HepG2 (cell line): ENCODE data around the gene ATP23. TPM values are rescaled to one million over a fixed set of nuclear protein-coding genes. Genes with fewer than 3 reads are reported as not detected.

Experiments
- EP300 ChIP-seq, 3 experiments: sonication (generic) in 1 of 3; formaldehyde crosslinking in 1 of 3; IDR thresholded peaks; 2 replicates each; pipeline versions ENCODE4 v1.5.1 to v1.6.1; 2011 to 2020; ENCODE audit warnings: low read depth in 2 of 3, low read length in 2 of 3, borderline replicate concordance in 1 of 3, improper control_type of control experiment in 1 of 3, mild to moderate bottlenecking in 1 of 3, missing genetic modification reagents in 1 of 3, moderate library complexity in 1 of 3
- HIVEP1 ChIP-seq: sonication (generic); formaldehyde crosslinking; IDR thresholded peaks from 2 replicates; pipeline ENCODE4 v1.4.0; 2020; ENCODE audit warnings: mild to moderate bottlenecking, missing genetic modification reagents
- MAF1 ChIP-seq: sonication (generic); formaldehyde crosslinking; IDR thresholded peaks from 2 replicates; pipeline ENCODE4 v1.5.0; 2020; ENCODE audit warnings: missing genetic modification reagents, borderline replicate concordance
- NR2F6 ChIP-seq, 2 experiments: IDR thresholded peaks; 2 replicates each; pipeline ENCODE4 v1.6.1; 2016; ENCODE audit warnings: antibody characterized with exemption in 1 of 2, mild to moderate bottlenecking in 1 of 2
- PHF5A ChIP-seq: IDR thresholded peaks from one replicate; pipeline ENCODE4 v1.6.1; 2018; ENCODE audit warnings: low read depth, missing genetic modification reagents; ENCODE audit not compliant: unreplicated experiment
- RCOR2 ChIP-seq: IDR thresholded peaks from 2 replicates; pipeline ENCODE4 v1.6.1; 2016; ENCODE audit warnings: missing biosample characterization, missing genetic modification reagents
- SIX4 ChIP-seq: sonication (generic); formaldehyde crosslinking; IDR thresholded peaks from 2 replicates; pipeline ENCODE4 v1.4.0; 2020; ENCODE audit warnings: missing genetic modification reagents
- SMAD1 ChIP-seq: sonication (generic); formaldehyde crosslinking; IDR thresholded peaks from 2 replicates; pipeline ENCODE4 v1.4.0; 2020; ENCODE audit warnings: missing genetic modification reagents, low read depth, mild to moderate bottlenecking, borderline replicate concordance
- SP4 ChIP-seq: sonication (generic); formaldehyde crosslinking; IDR thresholded peaks from 2 replicates; pipeline ENCODE4 v1.8.1; 2023; ENCODE audit warnings: mild to moderate bottlenecking, missing genetic modification reagents
- SRF ChIP-seq: IDR thresholded peaks from 2 replicates; pipeline ENCODE4 v1.6.1; 2011; ENCODE audit warnings: mild to moderate bottlenecking, low read depth, low read length, moderate library complexity
- ZFYVE20 ChIP-seq: sonication (generic); formaldehyde crosslinking; IDR thresholded peaks from 2 replicates; pipeline ENCODE4 v1.8.0; 2023; ENCODE audit warnings: low read depth, mild to moderate bottlenecking, moderate library complexity, missing genetic modification reagents, borderline replicate concordance
- ZIK1 ChIP-seq: sonication (generic); formaldehyde crosslinking; IDR thresholded peaks from 2 replicates; pipeline ENCODE4 v1.5.0; 2020; ENCODE audit warnings: mild to moderate bottlenecking, low read depth, missing genetic modification reagents, borderline replicate concordance
- ZNF10 ChIP-seq: sonication (generic); formaldehyde crosslinking; IDR thresholded peaks from 2 replicates; pipeline ENCODE4 v1.4.0; 2020; ENCODE audit warnings: mild to moderate bottlenecking, low read depth, missing genetic modification reagents, borderline replicate concordance
- ZNF235 ChIP-seq: sonication (generic); formaldehyde crosslinking; IDR thresholded peaks from 2 replicates; pipeline ENCODE4 v1.8.1; 2023; ENCODE audit warnings: mild to moderate bottlenecking, missing genetic modification reagents, borderline replicate concordance
- ZNF24 ChIP-seq: fragments of 450-650 bp; IDR thresholded peaks from 2 replicates; pipeline ENCODE4 v1.6.1; 2017; ENCODE audit warnings: antibody characterized with exemption, mild to moderate bottlenecking
- ZNF678 ChIP-seq: sonication (generic); formaldehyde crosslinking; IDR thresholded peaks from 2 replicates; pipeline ENCODE4 v1.4.0; 2020; ENCODE audit warnings: mild to moderate bottlenecking, missing genetic modification reagents
- ZNF75D ChIP-seq: sonication (generic); formaldehyde crosslinking; IDR thresholded peaks from 2 replicates; pipeline ENCODE4 v1.8.1; 2023; ENCODE audit warnings: missing genetic modification reagents, mild to moderate bottlenecking, borderline replicate concordance
- polyA plus RNA-seq, 8 experiments: library from polyadenylated mRNA; depleted of rRNA in 3 of 8; stranded (reverse) in 7 of 8; unstranded in 1 of 8; fragments of >200 nt; fragmentation: Illumina TruSeq in 4 of 8; extraction: Trizol in 4 of 8; gene quantifications; 2 replicates each; pipeline versions ENCODE4 v1.2.1 to v1.2.3, GENCODE V29; 2011 to 2016; ENCODE audit warnings: low read depth in 4 of 8, missing spikeins in 1 of 8, mixed read lengths in 1 of 8; ENCODE audit not compliant: insufficient read depth in 1 of 8
- total RNA-seq, 5 experiments: library from RNA; depleted of rRNA; stranded (reverse); fragments of >200 nt; fragmentation: Illumina TruSeq; extraction: Trizol; gene quantifications; 2 replicates each; pipeline ENCODE4 v1.2.3, GENCODE V29; 2016; ENCODE audit warnings: low read depth in 1 of 5
- TF ChIP-seq, protein P1 (sequence below): sonication (generic); formaldehyde crosslinking; IDR thresholded peaks from 2 replicates; pipeline ENCODE4 v1.5.0; 2020; ENCODE audit warnings: mild to moderate bottlenecking, missing genetic modification reagents, borderline replicate concordance
- TF ChIP-seq, protein P2 (sequence below): sonication (generic); formaldehyde crosslinking; IDR thresholded peaks from 2 replicates; pipeline ENCODE4 v1.5.0; 2020; ENCODE audit warnings: mild to moderate bottlenecking, missing genetic modification reagents
- TF ChIP-seq, protein P3 (sequence below): sonication (generic); formaldehyde crosslinking; IDR thresholded peaks from 2 replicates; pipeline ENCODE4 v1.8.1; 2022; ENCODE audit warnings: mild to moderate bottlenecking, missing genetic modification reagents
- TF ChIP-seq, protein P4 (sequence below): sonication (generic); formaldehyde crosslinking; IDR thresholded peaks from 2 replicates; pipeline ENCODE4 v1.8.1; 2023; ENCODE audit warnings: mild to moderate bottlenecking, missing genetic modification reagents

Gene ATP23
- total and polyA plus RNA-seq, 2 of the 13 experiments (the other 11 are each of a cell fraction or from before 2014, with no cell fraction given): 12.1 to 14.7 TPM

DNA sequence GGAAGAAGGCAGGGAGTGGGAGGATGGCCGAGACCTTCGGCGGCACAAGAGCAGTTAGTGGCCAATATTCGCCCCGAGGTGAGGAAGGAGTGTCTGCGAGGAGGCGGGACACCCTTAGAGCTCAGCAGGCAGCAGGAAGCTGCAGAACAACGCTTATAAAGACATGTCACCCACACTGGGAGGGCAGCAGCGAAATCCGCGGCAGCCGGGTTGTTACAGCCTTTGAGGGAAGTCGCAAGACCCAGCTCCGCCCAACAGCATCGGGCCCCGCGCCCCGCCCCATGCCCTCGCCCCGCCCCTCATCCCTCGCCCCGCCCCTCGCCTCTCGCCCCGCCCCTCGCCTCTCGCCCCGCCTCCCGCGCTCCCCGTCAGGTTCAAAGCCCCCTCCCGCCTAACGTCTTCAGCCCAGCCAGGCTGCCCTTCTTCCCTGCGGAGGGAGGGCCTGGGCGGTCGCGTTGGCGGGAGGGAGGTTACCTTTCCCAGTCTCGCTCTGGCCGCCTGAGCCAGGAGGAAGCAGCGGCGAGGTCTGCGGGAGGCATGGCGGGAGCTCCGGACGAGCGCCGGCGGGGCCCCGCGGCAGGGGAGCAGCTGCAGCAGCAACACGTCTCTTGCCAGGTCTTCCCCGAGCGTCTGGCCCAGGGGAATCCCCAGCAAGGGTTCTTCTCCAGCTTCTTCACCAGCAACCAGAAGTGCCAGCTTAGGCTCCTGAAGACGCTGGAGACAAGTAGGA, at the start of gene ATP23 (continued):
- peak; percentile 55; the same call in 1 of the 2 replicates for TF ChIP-seq ZNF235 (CRISPR knock-in tag)
- no peak for TF ChIP-seq MAF1
- TF ChIP-seq SMAD1 (CRISPR knock-in tag): no peak
- TF ChIP-seq, protein P1, sequence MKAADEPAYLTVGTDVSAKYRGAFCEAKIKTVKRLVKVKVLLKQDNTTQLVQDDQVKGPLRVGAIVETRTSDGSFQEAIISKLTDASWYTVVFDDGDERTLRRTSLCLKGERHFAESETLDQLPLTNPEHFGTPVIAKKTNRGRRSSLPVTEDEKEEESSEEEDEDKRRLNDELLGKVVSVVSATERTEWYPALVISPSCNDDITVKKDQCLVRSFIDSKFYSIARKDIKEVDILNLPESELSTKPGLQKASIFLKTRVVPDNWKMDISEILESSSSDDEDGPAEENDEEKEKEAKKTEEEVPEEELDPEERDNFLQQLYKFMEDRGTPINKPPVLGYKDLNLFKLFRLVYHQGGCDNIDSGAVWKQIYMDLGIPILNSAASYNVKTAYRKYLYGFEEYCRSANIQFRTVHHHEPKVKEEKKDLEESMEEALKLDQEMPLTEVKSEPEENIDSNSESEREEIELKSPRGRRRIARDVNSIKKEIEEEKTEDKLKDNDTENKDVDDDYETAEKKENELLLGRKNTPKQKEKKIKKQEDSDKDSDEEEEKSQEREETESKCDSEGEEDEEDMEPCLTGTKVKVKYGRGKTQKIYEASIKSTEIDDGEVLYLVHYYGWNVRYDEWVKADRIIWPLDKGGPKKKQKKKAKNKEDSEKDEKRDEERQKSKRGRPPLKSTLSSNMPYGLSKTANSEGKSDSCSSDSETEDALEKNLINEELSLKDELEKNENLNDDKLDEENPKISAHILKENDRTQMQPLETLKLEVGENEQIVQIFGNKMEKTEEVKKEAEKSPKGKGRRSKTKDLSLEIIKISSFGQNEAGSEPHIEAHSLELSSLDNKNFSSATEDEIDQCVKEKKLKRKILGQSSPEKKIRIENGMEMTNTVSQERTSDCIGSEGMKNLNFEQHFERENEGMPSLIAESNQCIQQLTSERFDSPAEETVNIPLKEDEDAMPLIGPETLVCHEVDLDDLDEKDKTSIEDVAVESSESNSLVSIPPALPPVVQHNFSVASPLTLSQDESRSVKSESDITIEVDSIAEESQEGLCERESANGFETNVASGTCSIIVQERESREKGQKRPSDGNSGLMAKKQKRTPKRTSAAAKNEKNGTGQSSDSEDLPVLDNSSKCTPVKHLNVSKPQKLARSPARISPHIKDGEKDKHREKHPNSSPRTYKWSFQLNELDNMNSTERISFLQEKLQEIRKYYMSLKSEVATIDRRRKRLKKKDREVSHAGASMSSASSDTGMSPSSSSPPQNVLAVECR (CRISPR knock-in tag): peak; percentile 81
- no peak for TF ChIP-seq ZNF678 (CRISPR knock-in tag)
- TF ChIP-seq ZNF75D (CRISPR knock-in tag): no peak
- TF ChIP-seq, protein P2, sequence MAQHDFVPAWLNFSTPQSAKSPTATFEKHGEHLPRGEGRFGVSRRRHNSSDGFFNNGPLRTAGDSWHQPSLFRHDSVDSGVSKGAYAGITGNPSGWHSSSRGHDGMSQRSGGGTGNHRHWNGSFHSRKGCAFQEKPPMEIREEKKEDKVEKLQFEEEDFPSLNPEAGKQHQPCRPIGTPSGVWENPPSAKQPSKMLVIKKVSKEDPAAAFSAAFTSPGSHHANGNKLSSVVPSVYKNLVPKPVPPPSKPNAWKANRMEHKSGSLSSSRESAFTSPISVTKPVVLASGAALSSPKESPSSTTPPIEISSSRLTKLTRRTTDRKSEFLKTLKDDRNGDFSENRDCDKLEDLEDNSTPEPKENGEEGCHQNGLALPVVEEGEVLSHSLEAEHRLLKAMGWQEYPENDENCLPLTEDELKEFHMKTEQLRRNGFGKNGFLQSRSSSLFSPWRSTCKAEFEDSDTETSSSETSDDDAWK (CRISPR knock-in tag): no peak
- TF ChIP-seq SIX4 (CRISPR knock-in tag): peak; percentile 24; the same call in 1 of the 2 replicates
- TF ChIP-seq, protein P3, sequence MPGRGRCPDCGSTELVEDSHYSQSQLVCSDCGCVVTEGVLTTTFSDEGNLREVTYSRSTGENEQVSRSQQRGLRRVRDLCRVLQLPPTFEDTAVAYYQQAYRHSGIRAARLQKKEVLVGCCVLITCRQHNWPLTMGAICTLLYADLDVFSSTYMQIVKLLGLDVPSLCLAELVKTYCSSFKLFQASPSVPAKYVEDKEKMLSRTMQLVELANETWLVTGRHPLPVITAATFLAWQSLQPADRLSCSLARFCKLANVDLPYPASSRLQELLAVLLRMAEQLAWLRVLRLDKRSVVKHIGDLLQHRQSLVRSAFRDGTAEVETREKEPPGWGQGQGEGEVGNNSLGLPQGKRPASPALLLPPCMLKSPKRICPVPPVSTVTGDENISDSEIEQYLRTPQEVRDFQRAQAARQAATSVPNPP (CRISPR knock-in tag): no peak
- peak; percentile 94 for TF ChIP-seq HIVEP1 (CRISPR knock-in tag)
- no peak for TF ChIP-seq EP300 (IDR thresholded peaks at IDR 0.05; ENCODE audit: low read depth in 2 of 2, low read length in 2 of 2)
- TF ChIP-seq EP300 (CRISPR knock-in tag; IDR thresholded peaks at IDR 0.05; ENCODE audit: borderline replicate concordance): no peak
- no peak for TF ChIP-seq ZNF10 (CRISPR knock-in tag)
- TF ChIP-seq ZFYVE20 (CRISPR knock-in tag): no peak
- no peak for TF ChIP-seq RCOR2 (CRISPR knock-in tag)
- no peak for TF ChIP-seq ZNF24
- TF ChIP-seq, protein P4, sequence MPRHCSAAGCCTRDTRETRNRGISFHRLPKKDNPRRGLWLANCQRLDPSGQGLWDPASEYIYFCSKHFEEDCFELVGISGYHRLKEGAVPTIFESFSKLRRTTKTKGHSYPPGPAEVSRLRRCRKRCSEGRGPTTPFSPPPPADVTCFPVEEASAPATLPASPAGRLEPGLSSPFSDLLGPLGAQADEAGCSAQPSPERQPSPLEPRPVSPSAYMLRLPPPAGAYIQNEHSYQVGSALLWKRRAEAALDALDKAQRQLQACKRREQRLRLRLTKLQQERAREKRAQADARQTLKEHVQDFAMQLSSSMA (CRISPR knock-in tag): no peak
- no peak for TF ChIP-seq SRF
- peak; percentile 92 for TF ChIP-seq ZIK1 (CRISPR knock-in tag)
- no peak for TF ChIP-seq NR2F6 (IDR thresholded peaks at IDR 0.05)
- TF ChIP-seq NR2F6 (CRISPR knock-in tag; IDR thresholded peaks at IDR 0.05): 0 out of 2 replicates have a peak, but pooled peaks have one; percentile 21
- peak; percentile 79; the same call in 1 of the 2 replicates for TF ChIP-seq SP4 (CRISPR knock-in tag)
- TF ChIP-seq PHF5A (CRISPR knock-in tag): no peak
